GM19035 (cell line): Measurements from ENCODE around the gene PLK3.

Source experiments
- ATAC-seq: cut with Tn5 transposase; IDR thresholded peaks from one replicate; pipeline ENCODE4 v1.9.1; 2021; ENCODE audit not compliant: unreplicated experiment

PLK3 gene

DNA sequence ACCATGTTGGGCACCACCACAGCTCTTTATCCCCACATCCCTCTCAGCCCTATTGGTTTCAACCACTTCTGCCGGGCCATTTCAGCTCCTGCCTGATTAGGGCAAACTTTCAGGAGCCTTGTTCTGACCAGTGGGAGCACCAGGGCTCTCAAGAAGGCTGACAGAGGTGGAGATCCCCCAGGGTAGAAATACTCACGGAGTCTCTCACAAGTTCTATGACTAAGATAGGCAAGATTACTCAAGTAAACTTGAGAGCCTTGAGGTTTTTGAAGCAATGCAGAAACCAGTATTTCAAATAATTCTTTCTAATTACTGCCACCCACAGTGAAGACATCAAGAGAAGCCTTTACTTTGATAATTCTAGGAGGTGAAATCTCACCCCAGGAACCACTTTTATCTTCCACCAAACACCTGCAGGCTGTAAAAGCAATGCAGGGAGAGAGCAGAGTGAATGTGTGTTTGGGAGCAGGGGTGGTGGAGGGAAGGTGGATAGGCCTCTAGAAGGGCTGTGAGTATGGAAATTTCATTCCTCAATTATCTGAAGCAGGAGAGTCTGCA, 49.5 kb downstream of the PLK3 start:
- ATAC-seq, result no peak

DNA sequence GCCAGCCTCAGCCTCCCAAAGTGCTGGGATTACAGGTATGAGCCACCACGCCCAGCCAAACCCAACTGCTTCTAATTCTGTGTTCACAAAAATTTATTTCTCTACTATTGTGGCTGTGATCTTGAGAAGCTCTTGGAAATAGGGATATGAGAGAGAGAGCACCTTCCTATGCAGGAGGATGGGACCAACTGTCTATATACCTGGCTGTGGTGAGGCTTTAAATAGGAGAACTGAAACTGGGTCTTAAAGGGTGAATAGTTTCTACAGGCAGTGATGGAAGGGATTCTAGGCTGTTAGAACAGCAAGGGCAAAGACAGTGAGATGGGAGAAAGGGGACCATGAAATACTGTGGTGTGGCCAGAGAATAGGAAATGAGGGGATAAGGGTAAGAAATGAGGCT, 51.1 kb downstream of the PLK3 start:
- ATAC-seq, result no peak

DNA sequence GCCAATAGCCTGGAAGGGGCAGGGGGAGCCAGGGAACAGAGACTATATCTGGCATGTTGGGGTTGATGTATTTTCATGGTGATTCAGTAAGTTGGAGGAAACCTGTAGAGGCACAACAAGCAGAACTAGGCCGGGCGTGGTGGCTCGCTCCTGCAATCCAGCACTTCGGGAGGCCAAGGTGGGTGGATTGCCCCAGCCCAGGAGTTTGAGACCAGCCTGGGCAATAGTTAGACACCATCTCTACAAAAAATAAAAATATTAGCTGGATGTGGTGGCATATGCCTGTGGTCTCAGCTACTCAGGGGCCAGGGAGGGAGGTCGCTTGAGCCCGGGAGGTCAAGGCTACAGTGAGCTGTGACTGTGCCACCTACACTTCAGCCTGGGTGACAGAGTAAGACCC, 53.0 kb downstream of the PLK3 start:
- ATAC-seq, result no peak

DNA sequence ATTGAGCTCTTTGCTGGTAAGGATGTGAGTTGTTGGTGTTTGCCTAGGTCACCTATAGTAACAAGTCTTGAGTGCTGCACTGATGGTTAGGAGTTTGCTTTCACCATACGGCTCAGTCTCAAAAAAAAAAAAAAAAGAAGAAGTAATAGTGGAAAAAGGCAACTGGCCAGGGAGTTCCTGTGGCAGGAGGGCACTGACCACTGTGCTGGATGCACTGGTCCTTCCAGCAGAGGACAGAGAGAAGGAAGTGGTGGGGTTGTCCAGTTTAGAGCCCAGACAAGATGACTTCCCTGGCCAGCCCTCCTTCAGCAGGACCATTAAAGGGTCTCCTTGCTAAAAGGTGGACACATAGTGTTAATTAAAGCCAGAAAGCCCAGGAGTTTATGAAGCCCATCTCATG, 54.8 kb downstream of the PLK3 start:
- no peak for ATAC-seq
